Transverse colon (tissue), 3 donors: ENCODE measurements around the gene RAB27A.

Experiments used
- CTCF ChIP-seq, 5 experiments: fragments of 200-600 bp in 3 of 5; fragments of 450-650 bp in 2 of 5; sonication (generic) in 3 of 5; IDR thresholded peaks; 1 replicate in 2 of 5; 2 replicates in 3 of 5; pipeline ENCODE4 v1.5.1; 2016 to 2017; ENCODE audit warnings: antibody characterized with exemption in 5 of 5, inconsistent platforms in 3 of 5, mild to moderate bottlenecking in 2 of 5, moderate library complexity in 1 of 5
- POLR2A ChIP-seq: fragments of 450-650 bp; IDR thresholded peaks from one replicate; pipeline ENCODE4 v1.6.1; 2016; ENCODE audit warnings: antibody characterized with exemption, mild to moderate bottlenecking, moderate library complexity

GRCh38 chr15:55334997-55335396 is 45.4 kb upstream of the RAB27A start:
- TF ChIP-seq CTCF (IDR thresholded peaks at IDR 0.05), result no peak
- TF ChIP-seq POLR2A, result no peak
